ENCODE results near the gene TTC28.

- no peak for TF ChIP-seq CTCF (IDR thresholded peaks at IDR 0.05)
- TF ChIP-seq POLR2A (IDR thresholded peaks at IDR 0.05): no peak
These were observed 29.2 kb downstream of the TTC28 start for GRCh38 chr22:28650463-28650862.

Measured in heart left ventricle (tissue), 13 donors.